ENCODE results near the gene DOHH. TPM values are rescaled to one million over a fixed set of nuclear protein-coding genes. Genes with fewer than 3 reads are reported as not detected.

The DOHH gene
- total and polyA plus RNA-seq, 2 donors (not counting 3 experiments of a cell fraction or from before 2014, with no cell fraction given): 8.7 to 15.2 TPM

GRCh38 chr19:3464587-3465235 is 35.8 kb downstream of the DOHH start:
- H3K27me3 ChIP-seq (ENCODE audit: control insufficient read depth in 2 of 2, insufficient read depth in 2 of 2, low read length in 2 of 2): no peaks in the 10 kb centered on the region
- TF ChIP-seq CTCF (IDR thresholded peaks at IDR 0.05; ENCODE audit: extremely low read depth in 1 of 2, insufficient read depth in 1 of 2, low read depth in 1 of 2, low read length in 2 of 2) (no peak), MYC (IDR thresholded peaks at IDR 0.05; ENCODE audit: low read depth, low read length) (no peak), JUN (IDR thresholded peaks at IDR 0.05; ENCODE audit: borderline replicate concordance, insufficient read depth, insufficient read length, low read depth) (no peak), FOS (IDR thresholded peaks at IDR 0.05; ENCODE audit: borderline replicate concordance, insufficient read depth, low read length) (no peak), MAX (IDR thresholded peaks at IDR 0.05; ENCODE audit: insufficient read depth, insufficient read length) (no peak), EZH2 (IDR thresholded peaks at IDR 0.05; ENCODE audit: borderline replicate concordance, low read depth, low read length, severe bottlenecking) (no peak), POLR2A (IDR thresholded peaks at IDR 0.05; ENCODE audit: low read depth, low read length) (no peak), POLR2AphosphoS5 (IDR thresholded peaks at IDR 0.05; ENCODE audit: insufficient read depth, low read depth, low read length) (no peak), GATA2 (IDR thresholded peaks at IDR 0.05; ENCODE audit: insufficient read depth, insufficient read length, low read depth, low read length) (no peak)

More at GRCh38 chr19:3464587-3465235, 35.8 kb downstream of the DOHH start:
- no peaks in the 10 kb centered on the region for H3K79me2 ChIP-seq (ENCODE audit: control insufficient read depth, insufficient read depth, low read length)
- H2AFZ ChIP-seq (ENCODE audit: low read depth, low read length): no peak overlapping the region
- H3K36me3 ChIP-seq (ENCODE audit: control insufficient read depth in 2 of 2, extremely low read depth in 1 of 2, insufficient read depth in 2 of 2, low read length in 2 of 2): peaks cover 0 to 8% of the 10 kb centered on the region in 2 experiments
- H3K4me1 ChIP-seq (ENCODE audit: control insufficient read depth, extremely low read depth, insufficient read depth, low read length): peaks cover 6% of the 10 kb centered on the region
- H4K20me1 ChIP-seq (replicated peaks; ENCODE audit: control insufficient read depth, extremely low read depth, insufficient read depth, low read length): no peaks in the 10 kb centered on the region
- ChIA-PET POLR2A (interaction anchor here (0.7 kb wide), 1 partner anchor 69 kb away, joined by 4 read pairs; no protein-coding TSS in a partner anchor), CTCF (interaction anchor here (0.6 to 1.1 kb wide), 2 partner anchors 8 to 35 kb away, joined by 3 to 4 read pairs; no protein-coding TSS in a partner anchor)
- no peak overlapping the region for H3K4me3 ChIP-seq (replicated peaks in 1 of 3; ENCODE audit: insufficient read depth in 1 of 3, low read depth in 1 of 3, low read length in 3 of 3)
- H3K9me3 ChIP-seq (replicated peaks; ENCODE audit: control insufficient read depth, insufficient read depth, low read length): no peaks in the 10 kb centered on the region
- dilution Hi-C loops (cut with MboI; ENCODE audit: extremely low pct_ligation_motif_present, low sequenced_read_pairs) (no loop called here), intact Hi-C loops (cut with micrococcal nuclease) (no loop called here)
- no peak overlapping the region for H3K27ac ChIP-seq (ENCODE audit: insufficient read depth, low read depth, low read length)
- no TSS peak for BruUV-seq (replicated peaks)
- DNase-seq (ENCODE audit: low read depth, low spot score) (no peak), FAIRE-seq (no peak)
- H3K9me1 ChIP-seq (replicated peaks; ENCODE audit: control insufficient read depth, extremely low read depth, insufficient read depth, low read length): no peaks in the 10 kb centered on the region
- H3K4me2 ChIP-seq (ENCODE audit: insufficient read depth, low read length): no peak overlapping the region
- no peak overlapping the region for H3K9ac ChIP-seq (replicated peaks; ENCODE audit: extremely low read depth, insufficient read depth, low read length)

Data from endothelial cell of umbilical vein (primary cell).